Hematopoietic multipotent progenitor cell treated with erythropoietin and hydrocortisone succinate and interleukin-3 and kit ligand, for 6 days (in vitro differentiated cells): Measurements from ENCODE around the gene DNAH8.

Source experiments
- DNase-seq: peaks from one replicate; pipeline ENCODE4 v3.0.0-alpha.2; 2015

DNAH8 gene

DNA sequence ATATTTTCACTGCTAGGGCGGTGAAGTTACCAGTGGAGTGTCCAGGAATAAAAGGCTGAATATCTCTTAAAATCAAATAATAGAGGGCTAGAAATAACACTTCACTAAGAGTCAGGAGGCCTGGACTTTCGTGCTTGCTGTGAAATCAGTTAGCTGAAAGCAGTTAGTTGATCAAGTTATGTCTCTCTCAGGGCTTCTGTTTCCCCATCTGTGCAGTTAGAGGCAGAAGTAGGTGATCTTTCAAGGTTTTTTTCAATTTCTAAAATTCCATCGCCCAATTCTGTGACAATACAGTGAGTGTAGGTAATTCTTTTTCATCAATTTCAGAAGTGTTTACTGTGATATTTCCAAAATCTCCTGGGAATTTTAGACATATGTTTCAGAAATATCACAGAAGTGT lies 260.9 kb downstream of the DNAH8 start:
- no peak for DNase-seq

- DNase-seq, result no peak
Observed at GRCh38 chr6:38976801-38977500, 261.8 kb downstream of the DNAH8 start.

GRCh38 chr6:38978139-38978704 lies 263.1 kb downstream of the DNAH8 start:
- no peak for DNase-seq

- no peak for DNase-seq
Observed at GRCh38 chr6:38982470-38982869, 267.4 kb downstream of the DNAH8 start.

GRCh38 chr6:38984723-38985122 lies 269.6 kb downstream of the DNAH8 start:
- DNase-seq, result no peak

DNA sequence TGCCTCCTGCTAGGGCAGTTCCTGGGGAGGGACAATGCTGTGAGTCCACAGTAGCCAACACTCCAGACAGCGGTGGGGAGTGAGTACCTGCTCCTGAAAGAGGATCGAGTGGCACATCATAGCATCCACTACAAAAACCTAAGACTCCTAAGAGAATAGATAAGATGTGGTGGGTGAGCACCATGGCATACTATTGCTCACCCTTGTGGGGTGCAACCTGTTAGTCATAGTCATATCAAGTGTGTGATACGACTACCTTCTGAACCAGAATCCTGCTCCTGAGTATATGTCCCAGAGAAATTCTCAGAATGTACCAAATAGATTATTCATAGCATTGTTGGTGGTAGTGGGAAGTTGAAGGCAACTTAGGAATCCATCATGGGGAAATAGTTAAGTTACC lies 270.7 kb downstream of the DNAH8 start:
- no peak for DNase-seq

DNA sequence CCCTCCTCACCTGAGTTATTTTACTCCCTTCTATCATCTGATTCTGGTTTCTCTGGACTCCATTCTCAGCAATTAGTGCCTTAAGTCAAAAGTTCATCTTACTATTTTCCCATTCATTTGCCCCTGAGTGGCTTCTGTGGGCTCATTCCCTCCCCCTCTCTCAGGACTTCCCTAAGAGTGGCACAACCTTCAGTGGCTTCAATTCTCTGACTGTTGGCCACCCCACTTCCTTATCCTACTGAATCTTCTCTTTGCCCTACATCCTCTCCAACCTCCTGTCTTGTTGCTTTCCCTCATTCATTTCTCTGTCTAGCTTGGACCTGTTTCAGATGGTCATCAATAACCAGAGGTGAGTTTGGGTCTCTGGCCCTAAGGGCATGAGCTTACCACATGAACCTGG lies 272.4 kb downstream of the DNAH8 start:
- no peak for DNase-seq

- no peak for DNase-seq
Observed at GRCh38 chr6:38988736-38989449, 273.8 kb downstream of the DNAH8 start.

DNA sequence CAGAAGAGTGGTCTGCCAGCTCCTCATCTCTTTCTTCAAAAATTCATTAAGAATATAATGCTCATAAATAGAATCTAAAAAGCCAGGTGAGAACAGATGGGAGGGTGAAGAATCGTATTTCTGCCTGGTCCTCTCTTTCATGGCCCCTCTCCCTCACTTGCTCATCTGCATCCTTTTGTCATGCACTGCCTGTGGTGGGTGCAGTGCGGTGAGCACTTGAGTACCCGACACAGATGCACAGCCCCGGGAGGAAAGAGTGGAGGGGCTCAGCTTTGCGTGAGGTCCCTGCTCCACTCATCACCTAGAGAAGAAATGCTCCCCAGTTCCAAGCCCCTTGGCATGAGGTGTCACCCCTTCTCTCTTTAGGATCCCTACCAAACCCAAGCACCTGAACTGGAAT lies 275.4 kb downstream of the DNAH8 start:
- DNase-seq, result no peak

GRCh38 chr6:38996676-38997075 lies 281.6 kb downstream of the DNAH8 start:
- DNase-seq, result no peak

GRCh38 chr6:38997128-38997761 lies 282.1 kb downstream of the DNAH8 start:
- peak; percentile 71 for DNase-seq

DNA sequence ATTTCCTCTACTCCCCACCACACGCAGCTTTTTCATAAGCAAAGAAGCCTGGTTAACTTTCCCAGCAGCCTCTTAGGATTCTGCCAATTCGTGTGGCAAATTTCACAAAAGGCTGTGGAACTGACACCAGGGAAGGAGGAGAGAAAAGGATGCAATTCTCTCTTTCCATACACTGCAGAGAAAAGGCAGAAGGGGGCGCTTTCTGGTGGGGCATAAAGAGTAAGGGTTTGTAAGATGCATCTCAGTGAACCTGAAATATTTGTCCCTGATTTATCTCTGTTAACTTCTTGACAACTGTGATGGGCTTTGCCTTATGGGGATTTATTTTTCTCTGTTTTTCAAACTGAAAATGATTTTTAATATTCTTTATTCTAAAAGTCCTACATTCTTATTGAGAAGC lies 288.0 kb downstream of the DNAH8 start:
- peak; percentile 57 for DNase-seq

DNA sequence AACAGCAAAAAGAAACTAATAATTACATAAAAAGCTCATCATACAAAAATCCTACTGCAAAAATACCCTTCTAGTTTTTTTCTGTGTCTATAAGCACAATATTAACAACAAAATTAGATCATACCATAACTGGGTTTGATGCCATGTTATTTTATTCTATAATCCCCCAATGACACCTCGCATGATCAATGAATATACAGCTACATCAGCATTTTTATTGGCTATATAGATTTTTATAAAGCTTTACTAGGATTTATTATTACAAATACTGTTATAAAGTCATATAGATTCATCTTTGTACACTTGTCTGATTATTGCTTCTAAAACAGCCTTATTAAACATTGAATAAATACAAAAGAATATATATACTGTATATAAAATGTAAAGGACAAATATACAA lies 288.4 kb downstream of the DNAH8 start:
- DNase-seq, result no peak

GRCh38 chr6:39004801-39005200 lies 289.7 kb downstream of the DNAH8 start:
- DNase-seq, result no peak

DNA sequence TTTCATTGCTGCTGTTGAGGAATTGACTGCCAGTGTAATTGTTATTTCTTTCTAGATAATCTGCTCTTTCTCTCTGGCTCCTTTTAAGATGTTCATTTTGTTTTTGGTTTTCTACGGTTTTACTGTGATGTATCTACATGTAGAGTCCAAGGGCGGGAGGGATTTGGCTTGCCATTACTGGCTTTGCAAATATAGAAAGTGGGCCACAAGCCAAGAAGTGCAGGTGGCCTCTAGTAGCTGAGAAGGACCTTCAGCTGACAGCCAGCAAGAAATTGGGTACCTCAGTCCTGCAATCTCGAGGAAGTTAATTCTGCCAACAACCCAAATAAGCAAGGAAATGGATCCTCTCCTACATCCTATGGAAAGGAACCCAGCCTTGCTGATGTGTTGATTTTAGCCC lies 290.7 kb downstream of the DNAH8 start:
- DNase-seq, result no peak

GRCh38 chr6:39007575-39007974 lies 292.5 kb downstream of the DNAH8 start:
- peak; percentile 78 for DNase-seq

- DNase-seq, result no peak
Observed at GRCh38 chr6:39008737-39009136, 293.6 kb downstream of the DNAH8 start.

DNA sequence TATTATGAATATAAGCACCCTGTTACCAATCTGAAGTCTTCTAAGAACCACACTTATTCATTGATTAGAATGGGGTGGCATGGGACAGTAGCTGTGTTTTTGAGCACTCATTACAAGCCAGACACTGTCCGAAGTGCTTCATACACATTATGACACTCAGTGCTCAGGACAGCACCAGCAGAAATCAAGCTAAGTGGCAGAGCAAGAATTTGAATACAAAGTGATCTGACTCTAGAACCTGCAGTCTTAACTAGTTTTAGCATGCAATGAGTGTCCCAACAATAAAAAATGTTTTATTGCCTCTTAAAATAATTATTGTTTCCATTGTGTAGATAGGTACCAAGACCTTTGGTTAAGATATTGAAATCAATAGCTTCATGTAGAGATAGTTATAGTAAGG lies 294.4 kb downstream of the DNAH8 start:
- no peak for DNase-seq

DNA sequence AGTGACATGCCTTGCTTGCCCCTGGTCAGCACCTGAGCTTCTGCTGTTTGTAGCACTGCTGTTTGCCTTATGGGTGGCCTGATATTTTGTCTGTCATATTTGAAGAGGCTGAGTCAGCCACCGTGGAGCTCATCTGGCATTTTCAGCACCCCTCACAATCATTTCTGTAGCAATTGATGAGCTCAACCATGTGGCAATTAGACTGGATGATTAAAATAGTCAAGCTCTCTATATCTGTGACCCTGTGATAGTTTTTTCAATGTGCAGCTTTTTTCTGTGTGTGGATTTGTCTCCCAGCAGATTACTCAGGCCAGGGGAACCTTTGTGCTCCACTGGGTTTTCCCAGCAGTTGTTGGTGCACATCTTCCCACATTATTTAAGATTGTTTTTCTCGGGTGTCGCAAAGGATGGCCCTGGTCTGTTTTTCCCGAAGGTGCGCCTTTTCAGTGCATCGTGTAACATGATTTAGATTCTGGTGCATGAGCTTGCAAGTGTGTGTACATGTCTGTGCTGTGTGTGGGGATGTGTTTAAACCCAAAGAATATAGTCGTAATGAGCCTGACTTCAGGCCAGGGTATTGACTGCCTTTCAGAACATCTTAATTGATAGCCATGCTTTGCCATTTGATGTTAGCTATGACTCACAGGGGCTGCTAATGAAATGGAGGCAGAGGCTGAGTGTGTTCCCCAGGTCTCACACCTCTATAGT lies 301.9 kb downstream of the DNAH8 start:
- no peak for DNase-seq

DNA sequence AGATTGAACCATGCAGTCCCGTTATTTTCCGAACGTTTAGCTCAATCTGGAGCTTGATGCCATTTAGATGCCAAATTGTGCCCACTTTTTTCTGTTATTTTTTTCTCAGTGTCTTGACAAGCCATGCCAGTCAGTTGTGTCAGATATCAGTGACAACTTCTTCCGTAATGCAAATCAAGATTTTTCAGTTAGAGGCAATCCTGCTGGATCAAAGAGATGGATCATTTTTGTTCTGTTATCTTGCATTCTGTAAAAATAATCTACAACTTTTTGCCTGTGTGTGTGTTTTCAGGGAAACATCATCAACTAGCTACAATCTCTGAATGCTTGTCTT lies 302.4 kb downstream of the DNAH8 start:
- no peak for DNase-seq

GRCh38 chr6:39018103-39018502 lies 303.0 kb downstream of the DNAH8 start:
- DNase-seq, result no peak

GRCh38 chr6:39020136-39020535 lies 305.0 kb downstream of the DNAH8 start:
- DNase-seq, result no peak

DNA sequence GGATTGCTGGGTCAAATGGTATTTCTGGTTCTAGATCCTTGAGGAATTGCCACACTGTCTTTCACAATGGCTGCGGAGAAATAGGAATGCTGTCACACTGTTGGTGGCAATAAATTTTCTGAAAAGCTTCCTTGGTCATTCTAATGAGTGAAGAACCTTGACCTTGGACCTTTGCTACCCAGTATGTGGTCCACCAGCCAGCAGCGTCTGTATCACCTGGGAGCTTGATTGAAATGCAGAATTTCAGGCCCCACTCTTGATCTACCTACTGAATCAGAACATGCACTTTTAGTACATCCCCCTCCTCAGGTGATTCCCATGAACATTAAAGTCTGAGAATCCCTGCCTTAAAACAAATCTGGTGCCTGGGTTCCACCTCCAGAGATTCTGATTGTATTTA lies 305.9 kb downstream of the DNAH8 start:
- DNase-seq, result no peak
